ENCODE results near the gene PLXNC1.

- no peak for TF ChIP-seq POLR2AphosphoS5 (IDR thresholded peaks at IDR 0.05; ENCODE audit: low read depth)
- no peak for TF ChIP-seq CTCF (IDR thresholded peaks at IDR 0.05; ENCODE audit: insufficient read depth, low read length)
Observed at GRCh38 chr12:94205822-94206221, 57.4 kb downstream of the PLXNC1 start.

Data from HL-60 (cell line).